ENCODE data around the gene MAPKAPK2.
"Not testable (repeated sequence)": the region's sequence is repeated elsewhere in the genome, so short reads cannot be mapped to it uniquely, and the experiment has no call there.

Gene MAPKAPK2

DNA sequence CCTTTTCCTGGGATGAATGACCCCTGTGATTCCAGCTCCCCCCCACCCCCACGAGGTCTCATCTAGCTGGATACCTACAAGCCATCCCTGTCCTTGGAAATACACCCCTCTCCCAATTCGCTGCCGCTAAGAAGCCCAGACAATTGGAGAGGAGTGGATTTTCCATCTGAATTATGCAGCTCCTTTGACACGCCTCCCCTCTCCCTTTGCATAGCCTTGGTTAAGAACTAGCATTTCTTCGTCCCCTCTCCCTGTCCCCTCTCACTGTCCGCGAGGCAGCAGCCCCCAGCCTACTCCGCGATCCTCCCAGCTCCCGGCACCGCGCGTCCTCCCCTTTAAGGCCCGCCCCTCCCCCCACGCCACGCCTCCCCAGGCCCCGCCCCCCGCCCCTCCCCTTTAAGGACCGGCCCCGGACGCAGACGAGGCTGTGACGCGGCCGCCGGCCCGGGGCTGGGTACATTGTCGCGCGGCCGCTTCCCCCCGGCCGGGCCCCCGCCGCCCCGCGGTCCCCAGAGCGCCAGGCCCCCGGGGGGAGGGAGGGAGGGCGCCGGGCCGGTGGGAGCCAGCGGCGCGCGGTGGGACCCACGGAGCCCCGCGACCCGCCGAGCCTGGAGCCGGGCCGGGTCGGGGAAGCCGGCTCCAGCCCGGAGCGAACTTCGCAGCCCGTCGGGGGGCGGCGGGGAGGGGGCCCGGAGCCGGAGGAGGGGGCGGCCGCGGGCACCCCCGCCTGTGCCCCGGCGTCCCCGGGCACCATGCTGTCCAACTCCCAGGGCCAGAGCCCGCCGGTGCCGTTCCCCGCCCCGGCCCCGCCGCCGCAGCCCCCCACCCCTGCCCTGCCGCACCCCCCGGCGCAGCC, at the start of gene MAPKAPK2:
MAPKAPK2 (plus strand) TSS at position 428 of the 856 bp plus-strand sequence; CDS start at position 753, 325 bp downstream.
- FAIRE-seq (peak; percentile 21), DNase-seq (ENCODE audit: insufficient read length, low spot score) (peak; percentile 98)

GRCh38 chr1:206635080-206635977, 49.4 kb upstream of the MAPKAPK2 start, which contains the start of gene DYRK3:
TSS of gene DYRK3 (plus strand) at chr1:206635536. CDS start at chr1:206635704, 168 bp downstream.
- peak; percentile 84 for FAIRE-seq
- DNase-seq (ENCODE audit: insufficient read length, low spot score), result peak; percentile 76

- no peak for FAIRE-seq
These were observed 48.7 kb upstream of the MAPKAPK2 start for GRCh38 chr1:206635978-206636345.

DNA sequence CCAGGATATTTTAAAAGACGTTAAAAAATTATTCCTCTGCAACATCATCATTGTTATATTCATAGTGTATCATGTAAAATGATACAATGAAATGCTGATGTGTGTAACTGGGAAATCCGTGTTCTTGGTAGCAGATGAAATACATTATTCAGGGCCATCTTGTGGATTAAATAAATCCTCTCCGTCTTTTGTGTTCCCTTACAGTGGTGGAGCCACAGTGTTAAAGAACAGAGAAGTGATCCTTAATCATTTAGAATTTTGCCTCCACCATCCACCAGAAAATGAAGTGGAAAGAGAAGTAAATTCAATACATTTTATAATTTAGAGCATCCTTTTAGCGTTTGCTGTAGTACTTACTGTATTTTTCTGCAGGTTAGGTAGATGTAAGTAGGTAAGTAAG, 48.0 kb upstream of the MAPKAPK2 start:
- DNase-seq (ENCODE audit: insufficient read length, low spot score), result no peak
- no peak for FAIRE-seq

More at GRCh38 chr1:206635978-206636345, 48.7 kb upstream of the MAPKAPK2 start:
- DNase-seq (ENCODE audit: insufficient read length, low spot score), result no peak

- FAIRE-seq (peak; percentile 44), DNase-seq (ENCODE audit: insufficient read length, low spot score) (no peak)
These were observed 47.1 kb upstream of the MAPKAPK2 start for GRCh38 chr1:206637605-206638004.

DNA sequence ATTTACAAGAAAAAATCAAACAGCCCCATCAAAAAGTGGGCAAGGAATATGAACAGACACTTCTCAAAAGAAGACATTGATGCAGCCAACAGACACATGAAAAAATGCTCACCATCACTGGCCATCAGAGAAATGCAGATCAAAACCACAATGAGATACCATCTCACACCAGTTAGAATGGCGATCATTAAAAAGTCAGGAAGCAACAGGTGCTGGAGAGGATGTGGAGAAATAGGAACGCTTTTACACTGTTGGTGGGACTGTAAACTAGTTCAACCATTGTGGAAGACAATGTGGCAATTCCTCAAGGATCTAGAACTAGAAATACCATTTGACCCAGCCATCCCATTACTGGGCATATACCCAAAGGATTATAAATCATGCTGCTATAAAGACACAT, 42.6 kb upstream of the MAPKAPK2 start:
- FAIRE-seq; DNase-seq (ENCODE audit: insufficient read length, low spot score): not testable (repeated sequence)

GRCh38 chr1:206643118-206643698, 41.5 kb upstream of the MAPKAPK2 start:
- DNase-seq (ENCODE audit: insufficient read length, low spot score) (no peak), FAIRE-seq (no peak)

- no peak for DNase-seq (ENCODE audit: insufficient read length, low spot score)
- no peak for FAIRE-seq
These were observed 38.2 kb upstream of the MAPKAPK2 start for GRCh38 chr1:206646504-206646903.

DNA sequence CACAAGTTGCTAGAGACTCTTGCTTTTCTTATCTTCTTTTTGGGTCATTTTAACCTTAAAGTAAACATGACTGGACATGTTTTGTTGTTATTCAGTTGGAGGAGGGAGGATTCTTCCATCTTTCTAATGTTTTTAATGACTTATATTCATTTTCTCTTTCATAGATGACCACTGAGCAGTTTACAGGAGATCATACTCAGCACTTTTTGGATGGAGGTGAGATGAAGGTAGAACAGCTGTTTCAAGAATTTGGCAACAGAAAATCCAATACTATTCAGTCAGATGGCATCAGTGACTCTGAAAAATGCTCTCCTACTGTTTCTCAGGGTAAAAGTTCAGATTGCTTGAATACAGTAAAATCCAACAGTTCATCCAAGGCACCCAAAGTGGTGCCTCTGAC, 37.5 kb upstream of the MAPKAPK2 start:
- no peak for DNase-seq (ENCODE audit: insufficient read length, low spot score)
- no peak for FAIRE-seq

GRCh38 chr1:206649261-206649921, 35.3 kb upstream of the MAPKAPK2 start:
- FAIRE-seq (no peak), DNase-seq (ENCODE audit: insufficient read length, low spot score) (no peak)

DNA sequence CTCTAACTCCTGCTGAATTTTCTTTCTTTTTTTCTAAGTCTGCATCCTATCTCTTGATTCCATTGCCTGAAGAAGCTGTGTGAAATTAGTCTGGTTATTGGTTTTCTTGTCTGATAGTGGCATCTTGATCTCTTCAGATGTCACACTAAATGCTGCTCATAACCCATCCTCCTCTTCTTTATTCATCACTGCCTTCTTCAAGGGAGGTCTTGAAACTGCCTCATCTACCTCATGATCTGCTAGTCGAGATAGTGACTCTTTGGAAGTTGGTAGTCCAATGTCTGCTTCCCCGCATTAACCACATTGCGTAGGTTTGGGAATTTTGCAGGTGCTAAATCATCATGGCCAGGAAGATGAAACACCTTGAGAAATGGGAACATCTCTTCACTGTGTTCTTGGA, 33.7 kb upstream of the MAPKAPK2 start:
- FAIRE-seq, result no peak
- DNase-seq (ENCODE audit: insufficient read length, low spot score), result no peak

DNA sequence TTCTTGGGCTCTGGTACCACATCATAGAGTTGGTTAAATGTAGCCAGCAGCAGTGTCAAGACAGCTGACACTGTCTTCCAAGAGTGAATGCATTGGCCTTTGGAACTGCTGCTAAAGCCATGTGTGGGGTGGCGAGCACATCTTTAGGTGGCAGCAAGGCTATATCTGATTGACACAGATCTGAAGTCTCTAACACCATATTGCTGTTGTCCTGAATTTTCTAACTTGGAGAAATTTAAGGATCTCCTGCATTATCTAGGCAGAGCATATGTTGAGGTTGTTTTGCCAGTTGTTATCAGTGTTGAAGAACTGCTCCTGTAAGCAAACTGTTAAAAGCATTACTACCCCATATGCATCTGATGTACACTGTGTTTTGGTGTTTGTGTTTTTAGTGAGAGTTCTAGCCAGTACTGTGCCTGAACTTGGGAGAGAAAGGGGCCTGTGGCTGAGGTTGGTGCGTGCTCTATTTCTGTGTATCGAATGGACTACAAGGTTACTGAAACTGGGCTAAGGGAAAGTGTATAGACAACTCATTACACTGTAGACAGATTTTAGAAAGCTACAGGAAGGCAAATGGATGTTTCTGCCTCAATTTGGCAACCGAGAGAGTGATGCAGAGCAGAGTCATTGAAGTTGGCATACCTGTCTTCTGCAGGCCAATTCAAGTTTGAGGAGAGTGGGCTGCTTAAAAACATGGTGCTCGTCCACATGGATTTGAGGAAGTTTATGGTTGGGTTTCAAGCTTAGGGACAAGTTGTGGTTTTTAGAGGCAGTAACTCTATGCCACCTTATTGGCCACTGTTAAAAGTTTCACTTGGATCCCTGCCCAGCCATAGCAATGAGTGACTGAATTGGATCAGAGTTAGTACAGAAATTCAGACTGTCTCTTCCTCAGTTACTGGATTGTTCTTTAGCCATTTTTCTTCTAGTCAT, 32.5 kb upstream of the MAPKAPK2 start:
- DNase-seq (ENCODE audit: insufficient read length, low spot score) (no peak), FAIRE-seq (no peak)

GRCh38 chr1:206653715-206654459, 30.8 kb upstream of the MAPKAPK2 start:
- no peak for FAIRE-seq
- no peak for DNase-seq (ENCODE audit: insufficient read length, low spot score)

DNA sequence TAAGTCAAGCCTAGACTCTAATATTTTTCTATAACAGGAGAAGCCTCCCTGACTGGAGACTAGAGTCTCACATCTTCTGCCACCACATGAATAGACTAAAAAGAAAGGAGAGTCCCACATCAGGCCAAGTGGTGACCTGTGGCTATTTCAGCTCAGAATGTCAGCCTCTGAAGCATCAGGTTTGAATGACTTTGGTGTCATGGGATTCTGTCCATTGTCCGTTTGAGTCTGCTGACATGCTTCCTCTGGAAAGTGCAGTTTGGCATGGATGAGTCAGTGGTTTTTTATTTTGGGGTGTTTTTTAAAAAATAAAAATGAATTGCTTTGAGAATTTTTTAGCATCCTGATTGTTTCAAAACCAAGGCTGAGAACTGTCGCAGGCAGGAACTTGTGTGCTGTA, 29.9 kb upstream of the MAPKAPK2 start:
- FAIRE-seq (no peak), DNase-seq (ENCODE audit: insufficient read length, low spot score) (no peak)

- DNase-seq (ENCODE audit: insufficient read length, low spot score) (no peak), FAIRE-seq (no peak)
These were observed 29.2 kb upstream of the MAPKAPK2 start for GRCh38 chr1:206655471-206655882.

GRCh38 chr1:206656936-206657335, 27.8 kb upstream of the MAPKAPK2 start:
- DNase-seq (ENCODE audit: insufficient read length, low spot score) (no peak), FAIRE-seq (no peak)

DNA sequence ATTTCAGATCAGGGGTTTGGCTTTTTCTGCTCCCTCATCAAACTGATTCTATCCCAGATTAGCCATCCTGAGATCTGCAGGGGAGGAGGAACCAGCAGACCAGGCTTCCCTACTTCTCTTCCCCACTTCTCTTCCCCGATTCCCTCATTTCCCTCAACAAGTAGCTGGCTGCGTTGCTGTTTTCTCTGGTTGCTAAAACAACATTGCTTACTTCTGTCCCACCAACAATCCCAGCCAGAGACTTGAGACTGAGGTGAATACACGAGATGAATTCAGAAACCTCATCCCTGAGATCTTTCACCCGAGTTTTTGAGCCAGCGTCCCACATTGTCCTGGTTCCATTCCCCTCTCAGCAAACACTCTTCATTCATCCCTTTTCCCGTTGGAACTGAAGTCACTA, 27.0 kb upstream of the MAPKAPK2 start:
- no peak for FAIRE-seq
- no peak for DNase-seq (ENCODE audit: insufficient read length, low spot score)

- FAIRE-seq (no peak), DNase-seq (ENCODE audit: insufficient read length, low spot score) (no peak)
These were observed 26.3 kb upstream of the MAPKAPK2 start for GRCh38 chr1:206658264-206658980.
